Endodermal cell (in vitro differentiated cells): ENCODE results near the gene RAD23A. TPM values are rescaled to one million over a fixed set of nuclear protein-coding genes. Genes with fewer than 3 reads are reported as not detected.

Experiments
- DNase-seq: peaks from one replicate; pipeline ENCODE4 v3.0.0-alpha.2; 2017
- H3K27ac ChIP-seq: 2 replicates; pipeline ENCODE4 v1.5.1; 2013; ENCODE audit warnings: mild to moderate bottlenecking, low read depth, low read length, moderate library complexity
- H3K27me3 ChIP-seq: 2 replicates; pipeline ENCODE4 v1.6.1; 2013; ENCODE audit warnings: mild to moderate bottlenecking, low read length, moderate library complexity; ENCODE audit not compliant: insufficient read depth, control insufficient read depth, poor library complexity, severe bottlenecking
- H3K36me3 ChIP-seq: 2 replicates; pipeline ENCODE4 v1.7.0; 2013; ENCODE audit warnings: mild to moderate bottlenecking, low read length, moderate library complexity; ENCODE audit not compliant: control insufficient read depth, insufficient read depth
- H3K4me1 ChIP-seq: one replicate; pipeline ENCODE4 v1.7.0; 2013; ENCODE audit warnings: low read length; ENCODE audit not compliant: control insufficient read depth, insufficient read depth
- H3K4me3 ChIP-seq: 2 replicates; pipeline ENCODE4 v1.5.1; 2013; ENCODE audit warnings: mild to moderate bottlenecking, low read length, moderate library complexity
- H3K9ac ChIP-seq: 2 replicates; pipeline ENCODE4 v1.6.1; 2013; ENCODE audit warnings: mild to moderate bottlenecking, low read length, moderate library complexity; ENCODE audit not compliant: poor library complexity, severe bottlenecking; ENCODE audit errors: extremely low read depth
- H3K9me3 ChIP-seq: 2 replicates; pipeline ENCODE4 v1.6.1; 2013; ENCODE audit warnings: mild to moderate bottlenecking, low read length, moderate library complexity; ENCODE audit not compliant: control insufficient read depth
- H3K27ac Mint-ChIP-seq: 2 replicates; pipeline ENCODE4 v1.8.0; 2020; ENCODE audit warnings: mixed read lengths
- H3K27me3 Mint-ChIP-seq: 2 replicates; pipeline ENCODE4 v1.8.0; 2021; ENCODE audit warnings: mild to moderate bottlenecking, mixed read lengths; ENCODE audit not compliant: insufficient read depth
- H3K36me3 Mint-ChIP-seq: 2 replicates; pipeline ENCODE4 v1.8.0; 2020; ENCODE audit warnings: low read depth, mixed read lengths
- H3K4me1 Mint-ChIP-seq: 2 replicates; pipeline ENCODE4 v1.8.0; 2020; ENCODE audit warnings: mixed read lengths
- H3K4me3 Mint-ChIP-seq: 2 replicates; pipeline ENCODE4 v1.8.0; 2020; ENCODE audit warnings: mild to moderate bottlenecking, moderate library complexity, mixed read lengths
- H3K9me3 Mint-ChIP-seq: 2 replicates; pipeline ENCODE4 v1.8.0; 2020; ENCODE audit warnings: mild to moderate bottlenecking, mixed read lengths
- CTCF ChIP-seq: fragments of 200-600 bp; sonication (generic); conservative IDR thresholded peaks from 2 replicates; pipeline ENCODE4 v1.5.0; 2021; ENCODE audit warnings: antibody characterized with exemption, mild to moderate bottlenecking
- WGBS, 2 experiments: methylation state at CpG; one replicate each; pipeline versions ENCODE4 v1.1.5 to v1.1.7; 2013; ENCODE audit warnings: missing lambda C conversion rate in 2 of 2, mixed read lengths in 1 of 2; ENCODE audit not compliant: insufficient coverage in 1 of 2, insufficient read length in 1 of 2; 5-methylcytosine and 5-hydroxymethylcytosine counted together
- total RNA-seq, 2 donors: library from RNA; stranded (reverse); fragmentation: NEBNext Ultra II Directional in 1 of 2; extraction: Animal tissue kit (Norgen Biotek cat#: 25700) in 1 of 2; gene quantifications; 2 replicates in 1 of 2; 3 replicates in 1 of 2; pipeline ENCODE4 v1.2.1, GENCODE V29; 2021

RAD23A gene
- total RNA-seq, 2 donors from 2014 or later: 75.5 to 117 TPM

- no peak overlapping the region for H3K4me3 Mint-ChIP-seq
Measured at GRCh38 chr19:12921047-12921446, 24.6 kb upstream of the RAD23A start.

GRCh38 chr19:12922959-12923358 lies 22.7 kb upstream of the RAD23A start:
- Histone ChIP-seq H3K4me1 (no peaks in the 10 kb centered on the region), H3K9ac (no peak overlapping the region), H3K4me3 (no peak overlapping the region), H3K27me3 (no peaks in the 10 kb centered on the region), H3K36me3 (peaks cover 47% of the 10 kb centered on the region), H3K9me3 (no peaks in the 10 kb centered on the region), H3K27ac (no peak overlapping the region)
- H3K27ac Mint-ChIP-seq: no peak overlapping the region
- DNase-seq: no peak
- H3K36me3 Mint-ChIP-seq: peaks cover 50% of the 10 kb centered on the region
- no peak for TF ChIP-seq CTCF
- 91 to 95% methylated on average over 3 to 4 of the region's 4 CpGs for WGBS, 2 experiments
- no peaks in the 10 kb centered on the region for H3K4me1 Mint-ChIP-seq
- H3K4me3 Mint-ChIP-seq: no peak overlapping the region
- peaks cover 10% of the 10 kb centered on the region for H3K9me3 Mint-ChIP-seq
- peaks cover 11% of the 10 kb centered on the region for H3K27me3 Mint-ChIP-seq

More at GRCh38 chr19:12921047-12921446, 24.6 kb upstream of the RAD23A start:
- Histone ChIP-seq H3K9me3 (no peaks in the 10 kb centered on the region), H3K36me3 (peaks cover 33% of the 10 kb centered on the region), H3K27me3 (no peaks in the 10 kb centered on the region), H3K27ac (no peak overlapping the region), H3K4me1 (no peaks in the 10 kb centered on the region), H3K9ac (no peak overlapping the region), H3K4me3 (no peak overlapping the region)
- H3K27ac Mint-ChIP-seq: no peak overlapping the region
- H3K9me3 Mint-ChIP-seq: peaks cover 10% of the 10 kb centered on the region
- H3K36me3 Mint-ChIP-seq: peaks cover 36% of the 10 kb centered on the region
- no peak for TF ChIP-seq CTCF
- 93% methylated on average over 3 of the region's 3 CpGs for WGBS, 2 experiments
- no peak for DNase-seq
- H3K4me1 Mint-ChIP-seq: no peaks in the 10 kb centered on the region
- H3K27me3 Mint-ChIP-seq: peaks cover 13% of the 10 kb centered on the region

- peaks cover 62% of the 10 kb centered on the region for H3K36me3 ChIP-seq
- no peak overlapping the region for H3K4me3 Mint-ChIP-seq
- no peak overlapping the region for H3K4me3 ChIP-seq
- no peak overlapping the region for H3K27ac ChIP-seq
- H3K9me3 Mint-ChIP-seq: peaks cover 2% of the 10 kb centered on the region
- no peaks in the 10 kb centered on the region for H3K4me1 Mint-ChIP-seq
- peaks cover 66% of the 10 kb centered on the region for H3K36me3 Mint-ChIP-seq
- H3K9me3 ChIP-seq: no peaks in the 10 kb centered on the region
- DNase-seq: no peak
- H3K27me3 ChIP-seq: no peaks in the 10 kb centered on the region
- 97% methylated on average over 19 to 29 of the region's 29 CpGs for WGBS, 2 experiments
- H3K27ac Mint-ChIP-seq: no peak overlapping the region
- H3K4me1 ChIP-seq: no peaks in the 10 kb centered on the region
- TF ChIP-seq CTCF: no peak
- H3K27me3 Mint-ChIP-seq: no peaks in the 10 kb centered on the region
- H3K9ac ChIP-seq: no peak overlapping the region
Measured at GRCh38 chr19:12924621-12925310, 20.9 kb upstream of the RAD23A start.
